SK-N-SH treated with all-trans-retinoic acid at 6 μM for 48 hours (cell line): ENCODE measurements around the gene LPAR2.

Experiments used
- ATAC-seq: fragments of 200-7000 bp; cut with Tn5 transposase; 3 replicates; pipeline ENCODE4 v1.9.1; 2020; ENCODE audit warnings: mild to moderate bottlenecking, moderate library complexity
- ARNTL ChIP-seq: fragments of 450-650 bp; formaldehyde crosslinking; IDR thresholded peaks from 2 replicates; pipeline ENCODE4 v1.5.0; 2020; ENCODE audit warnings: low read depth, mild to moderate bottlenecking, moderate library complexity, borderline replicate concordance
- BACH2 ChIP-seq: fragments of 250-450 bp; sonication (Bioruptor Pico); IDR thresholded peaks from 2 replicates; pipeline ENCODE4 v1.9.0; 2021; ENCODE audit warnings: mild to moderate bottlenecking, borderline replicate concordance
- CSDC2 ChIP-seq: fragments of 250-450 bp; sonication (Bioruptor Pico); IDR thresholded peaks from 2 replicates; pipeline ENCODE4 v1.5.0; 2020; ENCODE audit warnings: mild to moderate bottlenecking, moderate library complexity
- ESRRG ChIP-seq: fragments of 250-450 bp; sonication (Bioruptor Pico); IDR thresholded peaks from 2 replicates; pipeline ENCODE4 v1.6.1; 2021; ENCODE audit warnings: mild to moderate bottlenecking
- GLIS3 ChIP-seq: fragments of 250-450 bp; sonication (Bioruptor Pico); IDR thresholded peaks from 2 replicates; pipeline ENCODE4 v1.5.0; 2020; ENCODE audit warnings: mild to moderate bottlenecking, moderate library complexity
- OSR1 ChIP-seq: fragments of 250-450 bp; sonication (Bioruptor Pico); IDR thresholded peaks from 2 replicates; pipeline ENCODE4 v1.8.0; 2022; ENCODE audit warnings: moderate library complexity, mild to moderate bottlenecking, inconsistent platforms
- PPARA ChIP-seq: fragments of 250-450 bp; sonication (Bioruptor Pico); IDR thresholded peaks from 2 replicates; pipeline ENCODE4 v1.5.0; 2020; ENCODE audit warnings: mild to moderate bottlenecking, borderline replicate concordance
- RARB ChIP-seq: fragments of 250-450 bp; sonication (Bioruptor Pico); IDR thresholded peaks from 2 replicates; pipeline ENCODE4 v1.8.0; 2021; ENCODE audit warnings: mild to moderate bottlenecking, moderate library complexity
- SNAI2 ChIP-seq: fragments of 250-450 bp; sonication (Bioruptor Pico); IDR thresholded peaks from 2 replicates; pipeline ENCODE4 v1.5.0; 2020; ENCODE audit warnings: mild to moderate bottlenecking, moderate library complexity
- TCF4 ChIP-seq: fragments of 250-450 bp; sonication (Bioruptor Pico); IDR thresholded peaks from 2 replicates; pipeline ENCODE4 v1.8.0; 2021; ENCODE audit warnings: mild to moderate bottlenecking, moderate library complexity, borderline replicate concordance
- TOX ChIP-seq: fragments of 250-450 bp; sonication (Bioruptor Pico); IDR thresholded peaks from 2 replicates; pipeline ENCODE4 v1.8.0; 2021; ENCODE audit warnings: mild to moderate bottlenecking, moderate library complexity, borderline replicate concordance
- ZC3H10 ChIP-seq: fragments of 250-450 bp; sonication (Bioruptor Pico); IDR thresholded peaks from 2 replicates; pipeline ENCODE4 v1.5.1; 2021; ENCODE audit warnings: mild to moderate bottlenecking, moderate library complexity
- ZFP3 ChIP-seq: fragments of 250-450 bp; sonication (Bioruptor Pico); IDR thresholded peaks from 2 replicates; pipeline ENCODE4 v1.5.0; 2020; ENCODE audit warnings: mild to moderate bottlenecking, moderate library complexity
- ZFP30 ChIP-seq: fragments of 450-650 bp; formaldehyde crosslinking; IDR thresholded peaks from 2 replicates; pipeline ENCODE4 v1.5.0; 2022; ENCODE audit warnings: mild to moderate bottlenecking, moderate library complexity
- ZNF565 ChIP-seq: fragments of 450-650 bp; formaldehyde crosslinking; conservative IDR thresholded peaks from 2 replicates; pipeline ENCODE4 v1.5.0; 2020; ENCODE audit warnings: low read depth, mild to moderate bottlenecking, moderate library complexity
- ZNF8 ChIP-seq: fragments of 450-650 bp; formaldehyde crosslinking; IDR thresholded peaks from 2 replicates; pipeline ENCODE4 v1.5.0; 2020; ENCODE audit warnings: mild to moderate bottlenecking, moderate library complexity
- TF ChIP-seq, protein P1 (sequence below): fragments of 250-450 bp; sonication (Bioruptor Pico); IDR thresholded peaks from 2 replicates; pipeline ENCODE4 v1.8.0; 2021; ENCODE audit warnings: low read depth, mild to moderate bottlenecking, moderate library complexity, borderline replicate concordance
- TF ChIP-seq, protein P2 (sequence below): fragments of 250-450 bp; sonication (Bioruptor Pico); IDR thresholded peaks from 2 replicates; pipeline ENCODE4 v1.8.0; 2020; ENCODE audit warnings: mild to moderate bottlenecking, moderate library complexity, borderline replicate concordance
- TF ChIP-seq, protein P3 (sequence below): fragments of 250-450 bp; sonication (Bioruptor Pico); IDR thresholded peaks from 2 replicates; pipeline ENCODE4 v1.5.1; 2021; ENCODE audit warnings: mild to moderate bottlenecking, moderate library complexity
- TF ChIP-seq, protein P4 (sequence below): fragments of 250-450 bp; sonication (Bioruptor Pico); IDR thresholded peaks from 2 replicates; pipeline ENCODE4 v1.5.0; 2020; ENCODE audit warnings: mild to moderate bottlenecking, moderate library complexity
- TF ChIP-seq, protein P5 (sequence below): fragments of 250-450 bp; sonication (Bioruptor Pico); IDR thresholded peaks from 2 replicates; pipeline ENCODE4 v1.5.1; 2020; ENCODE audit warnings: low read depth, mild to moderate bottlenecking, moderate library complexity

Gene LPAR2

DNA sequence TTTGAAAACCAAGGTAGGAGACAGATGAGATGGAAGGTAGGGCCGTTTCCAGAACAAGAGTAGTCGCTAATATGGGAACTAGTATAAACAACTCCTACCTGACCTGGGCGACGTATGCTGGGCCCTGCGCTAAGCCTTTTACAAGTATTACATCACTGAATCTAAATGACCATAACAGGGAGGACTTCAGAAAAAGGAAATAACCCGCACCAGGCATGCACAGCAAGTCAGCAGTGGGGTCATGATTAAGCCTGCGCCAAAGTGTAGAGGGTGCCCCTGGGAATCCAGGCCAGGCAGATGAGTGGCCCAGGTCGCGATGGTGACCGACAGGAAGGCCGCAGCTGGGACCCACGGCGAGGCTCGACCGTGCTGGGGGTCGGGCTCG lies 34.8 kb upstream of the LPAR2 start:
- no peak for TF ChIP-seq ESRRG (CRISPR knock-in tag)
- no peak for TF ChIP-seq OSR1 (CRISPR knock-in tag)
- TF ChIP-seq CSDC2 (CRISPR knock-in tag), result no peak
- TF ChIP-seq ARNTL (CRISPR knock-in tag), result no peak
- TF ChIP-seq, protein P1, sequence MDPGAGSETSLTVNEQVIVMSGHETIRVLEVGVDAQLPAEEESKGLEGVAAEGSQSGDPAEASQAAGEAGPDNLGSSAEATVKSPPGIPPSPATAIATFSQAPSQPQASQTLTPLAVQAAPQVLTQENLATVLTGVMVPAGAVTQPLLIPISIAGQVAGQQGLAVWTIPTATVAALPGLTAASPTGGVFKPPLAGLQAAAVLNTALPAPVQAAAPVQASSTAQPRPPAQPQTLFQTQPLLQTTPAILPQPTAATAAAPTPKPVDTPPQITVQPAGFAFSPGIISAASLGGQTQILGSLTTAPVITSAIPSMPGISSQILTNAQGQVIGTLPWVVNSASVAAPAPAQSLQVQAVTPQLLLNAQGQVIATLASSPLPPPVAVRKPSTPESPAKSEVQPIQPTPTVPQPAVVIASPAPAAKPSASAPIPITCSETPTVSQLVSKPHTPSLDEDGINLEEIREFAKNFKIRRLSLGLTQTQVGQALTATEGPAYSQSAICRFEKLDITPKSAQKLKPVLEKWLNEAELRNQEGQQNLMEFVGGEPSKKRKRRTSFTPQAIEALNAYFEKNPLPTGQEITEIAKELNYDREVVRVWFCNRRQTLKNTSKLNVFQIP (CRISPR knock-in tag), result no peak
- no peak for TF ChIP-seq ZC3H10 (CRISPR knock-in tag)
- no peak for TF ChIP-seq PPARA
- no peak for TF ChIP-seq ZNF565 (CRISPR knock-in tag)
- TF ChIP-seq, protein P2, sequence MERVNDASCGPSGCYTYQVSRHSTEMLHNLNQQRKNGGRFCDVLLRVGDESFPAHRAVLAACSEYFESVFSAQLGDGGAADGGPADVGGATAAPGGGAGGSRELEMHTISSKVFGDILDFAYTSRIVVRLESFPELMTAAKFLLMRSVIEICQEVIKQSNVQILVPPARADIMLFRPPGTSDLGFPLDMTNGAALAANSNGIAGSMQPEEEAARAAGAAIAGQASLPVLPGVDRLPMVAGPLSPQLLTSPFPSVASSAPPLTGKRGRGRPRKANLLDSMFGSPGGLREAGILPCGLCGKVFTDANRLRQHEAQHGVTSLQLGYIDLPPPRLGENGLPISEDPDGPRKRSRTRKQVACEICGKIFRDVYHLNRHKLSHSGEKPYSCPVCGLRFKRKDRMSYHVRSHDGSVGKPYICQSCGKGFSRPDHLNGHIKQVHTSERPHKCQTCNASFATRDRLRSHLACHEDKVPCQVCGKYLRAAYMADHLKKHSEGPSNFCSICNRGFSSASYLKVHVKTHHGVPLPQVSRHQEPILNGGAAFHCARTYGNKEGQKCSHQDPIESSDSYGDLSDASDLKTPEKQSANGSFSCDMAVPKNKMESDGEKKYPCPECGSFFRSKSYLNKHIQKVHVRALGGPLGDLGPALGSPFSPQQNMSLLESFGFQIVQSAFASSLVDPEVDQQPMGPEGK, result no peak
- TF ChIP-seq BACH2 (CRISPR knock-in tag), result no peak
- TF ChIP-seq, protein P3, sequence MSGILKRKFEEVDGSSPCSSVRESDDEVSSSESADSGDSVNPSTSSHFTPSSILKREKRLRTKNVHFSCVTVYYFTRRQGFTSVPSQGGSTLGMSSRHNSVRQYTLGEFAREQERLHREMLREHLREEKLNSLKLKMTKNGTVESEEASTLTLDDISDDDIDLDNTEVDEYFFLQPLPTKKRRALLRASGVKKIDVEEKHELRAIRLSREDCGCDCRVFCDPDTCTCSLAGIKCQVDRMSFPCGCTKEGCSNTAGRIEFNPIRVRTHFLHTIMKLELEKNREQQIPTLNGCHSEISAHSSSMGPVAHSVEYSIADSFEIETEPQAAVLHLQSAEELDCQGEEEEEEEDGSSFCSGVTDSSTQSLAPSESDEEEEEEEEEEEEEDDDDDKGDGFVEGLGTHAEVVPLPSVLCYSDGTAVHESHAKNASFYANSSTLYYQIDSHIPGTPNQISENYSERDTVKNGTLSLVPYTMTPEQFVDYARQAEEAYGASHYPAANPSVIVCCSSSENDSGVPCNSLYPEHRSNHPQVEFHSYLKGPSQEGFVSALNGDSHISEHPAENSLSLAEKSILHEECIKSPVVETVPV (CRISPR knock-in tag), result no peak
- no peak for TF ChIP-seq ZNF8 (CRISPR knock-in tag)
- TF ChIP-seq TCF4 (CRISPR knock-in tag), result no peak
- no peak for TF ChIP-seq TOX (CRISPR knock-in tag)
- TF ChIP-seq, protein P4, sequence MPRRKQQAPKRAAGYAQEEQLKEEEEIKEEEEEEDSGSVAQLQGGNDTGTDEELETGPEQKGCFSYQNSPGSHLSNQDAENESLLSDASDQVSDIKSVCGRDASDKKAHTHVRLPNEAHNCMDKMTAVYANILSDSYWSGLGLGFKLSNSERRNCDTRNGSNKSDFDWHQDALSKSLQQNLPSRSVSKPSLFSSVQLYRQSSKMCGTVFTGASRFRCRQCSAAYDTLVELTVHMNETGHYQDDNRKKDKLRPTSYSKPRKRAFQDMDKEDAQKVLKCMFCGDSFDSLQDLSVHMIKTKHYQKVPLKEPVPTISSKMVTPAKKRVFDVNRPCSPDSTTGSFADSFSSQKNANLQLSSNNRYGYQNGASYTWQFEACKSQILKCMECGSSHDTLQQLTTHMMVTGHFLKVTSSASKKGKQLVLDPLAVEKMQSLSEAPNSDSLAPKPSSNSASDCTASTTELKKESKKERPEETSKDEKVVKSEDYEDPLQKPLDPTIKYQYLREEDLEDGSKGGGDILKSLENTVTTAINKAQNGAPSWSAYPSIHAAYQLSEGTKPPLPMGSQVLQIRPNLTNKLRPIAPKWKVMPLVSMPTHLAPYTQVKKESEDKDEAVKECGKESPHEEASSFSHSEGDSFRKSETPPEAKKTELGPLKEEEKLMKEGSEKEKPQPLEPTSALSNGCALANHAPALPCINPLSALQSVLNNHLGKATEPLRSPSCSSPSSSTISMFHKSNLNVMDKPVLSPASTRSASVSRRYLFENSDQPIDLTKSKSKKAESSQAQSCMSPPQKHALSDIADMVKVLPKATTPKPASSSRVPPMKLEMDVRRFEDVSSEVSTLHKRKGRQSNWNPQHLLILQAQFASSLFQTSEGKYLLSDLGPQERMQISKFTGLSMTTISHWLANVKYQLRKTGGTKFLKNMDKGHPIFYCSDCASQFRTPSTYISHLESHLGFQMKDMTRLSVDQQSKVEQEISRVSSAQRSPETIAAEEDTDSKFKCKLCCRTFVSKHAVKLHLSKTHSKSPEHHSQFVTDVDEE (CRISPR knock-in tag), result no peak
- no peak for TF ChIP-seq GLIS3 (CRISPR knock-in tag)
- no peak for TF ChIP-seq SNAI2 (CRISPR knock-in tag)

DNA sequence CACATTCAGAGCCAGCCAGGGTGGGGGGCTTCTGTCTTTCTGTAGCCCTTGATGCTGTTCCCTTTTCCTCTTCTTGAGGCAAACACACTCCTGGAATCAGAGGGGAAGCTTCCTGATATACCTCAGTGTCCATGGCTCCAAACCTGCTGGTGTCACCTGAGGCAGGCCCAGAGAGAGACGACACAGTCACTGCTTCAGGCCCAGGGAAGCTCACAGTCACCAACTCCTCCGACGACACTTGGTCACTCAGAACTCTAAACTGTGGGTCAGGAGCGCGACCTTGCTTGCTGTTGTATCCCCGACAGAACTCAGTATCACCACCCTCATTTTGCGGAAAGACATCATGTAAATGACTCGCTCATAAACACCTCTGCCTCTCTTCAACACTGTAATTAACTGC lies 34.3 kb upstream of the LPAR2 start:
- no peak for ATAC-seq
- TF ChIP-seq ZNF565 (CRISPR knock-in tag) (no peak), GLIS3 (CRISPR knock-in tag) (no peak), TCF4 (CRISPR knock-in tag) (no peak), SNAI2 (CRISPR knock-in tag) (no peak), CSDC2 (CRISPR knock-in tag) (no peak), PPARA (no peak), ZFP3 (CRISPR knock-in tag) (no peak), RARB (CRISPR knock-in tag) (no peak), ZNF8 (CRISPR knock-in tag) (no peak), ZFP30 (CRISPR knock-in tag) (no peak)
- TF ChIP-seq, protein P4 (CRISPR knock-in tag), result no peak
- TF ChIP-seq, protein P5, sequence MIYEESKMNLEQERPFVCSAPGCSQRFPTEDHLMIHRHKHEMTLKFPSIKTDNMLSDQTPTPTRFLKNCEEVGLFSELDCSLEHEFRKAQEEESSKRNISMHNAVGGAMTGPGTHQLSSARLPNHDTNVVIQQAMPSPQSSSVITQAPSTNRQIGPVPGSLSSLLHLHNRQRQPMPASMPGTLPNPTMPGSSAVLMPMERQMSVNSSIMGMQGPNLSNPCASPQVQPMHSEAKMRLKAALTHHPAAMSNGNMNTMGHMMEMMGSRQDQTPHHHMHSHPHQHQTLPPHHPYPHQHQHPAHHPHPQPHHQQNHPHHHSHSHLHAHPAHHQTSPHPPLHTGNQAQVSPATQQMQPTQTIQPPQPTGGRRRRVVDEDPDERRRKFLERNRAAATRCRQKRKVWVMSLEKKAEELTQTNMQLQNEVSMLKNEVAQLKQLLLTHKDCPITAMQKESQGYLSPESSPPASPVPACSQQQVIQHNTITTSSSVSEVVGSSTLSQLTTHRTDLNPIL (CRISPR knock-in tag), result no peak
- TF ChIP-seq, protein P1 (CRISPR knock-in tag), result no peak
- TF ChIP-seq, protein P3 (CRISPR knock-in tag), result no peak
- TF ChIP-seq, protein P2, result no peak

More for the DNA sequence above, 34.8 kb upstream of the LPAR2 start:
- ATAC-seq, result peak; percentile 1; the same call in 2 of the 3 replicates
